Measurements from ENCODE around the gene FRMPD1. TPM values are rescaled to one million over a fixed set of nuclear protein-coding genes. Genes with fewer than 3 reads are reported as not detected.

The FRMPD1 gene
- total RNA-seq, 4 donors from 2014 or later = 0.27 to 4.6 (median 0.64) TPM; not detected in 1

DNA sequence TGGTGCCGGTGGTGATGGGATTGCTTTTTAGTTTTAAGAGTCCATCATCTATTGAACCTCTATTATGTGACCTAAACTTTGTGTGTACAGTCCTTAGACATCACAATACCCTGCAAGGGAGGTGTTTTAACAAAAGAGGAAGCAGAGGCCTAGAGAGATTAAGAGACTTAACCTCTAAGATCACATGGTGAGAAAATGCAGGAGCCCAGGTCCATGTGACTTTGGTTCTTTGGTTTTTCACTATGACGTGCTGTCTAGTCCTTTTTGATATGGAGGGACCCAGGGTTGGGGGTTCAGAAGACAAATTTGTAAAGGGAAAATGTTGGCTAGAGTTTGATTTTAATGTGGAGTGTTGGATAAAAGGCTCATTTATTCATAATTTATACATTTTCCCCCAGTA, 68.8 kb downstream of the FRMPD1 start:
- no peaks in the 10 kb centered on the region for H3K4me1 ChIP-seq
- no peak for DNase-seq
- H3K27me3 ChIP-seq = no peaks in the 10 kb centered on the region
- in situ Hi-C loops (cut with MboI; ENCODE audit: low pct_ligation_motif_present in 1 of 4, low pct_unique_long_range_greater_than_20kb in 1 of 4, low sequenced_read_pairs in 3 of 4) (loop anchor here in 1 of 4 donors (10.0 kb wide), 1 partner anchor 55 kb away; no protein-coding TSS in a partner anchor), intact Hi-C loops (cut with DNase I; ENCODE audit: low total_unique reads) (no loop called here)
- H3K9me3 ChIP-seq = no peaks in the 10 kb centered on the region
- WGBS, 2 donors (ENCODE audit: low coverage in 1 of 2) = 68 to 76% methylated on average over 2 of the region's 2 CpGs
- no peak for TF ChIP-seq POLR2A (IDR thresholded peaks at IDR 0.05)
- no peak for TF ChIP-seq EP300 (IDR thresholded peaks at IDR 0.05; ENCODE audit: low read depth)
- TF ChIP-seq POLR2AphosphoS5 (IDR thresholded peaks at IDR 0.05) = no peak
- no peak for TF ChIP-seq CTCF (IDR thresholded peaks at IDR 0.05)
- H3K4me3 ChIP-seq = no peak overlapping the region
- no peak overlapping the region for H3K27ac ChIP-seq
- no peaks in the 10 kb centered on the region for H3K36me3 ChIP-seq

DNA sequence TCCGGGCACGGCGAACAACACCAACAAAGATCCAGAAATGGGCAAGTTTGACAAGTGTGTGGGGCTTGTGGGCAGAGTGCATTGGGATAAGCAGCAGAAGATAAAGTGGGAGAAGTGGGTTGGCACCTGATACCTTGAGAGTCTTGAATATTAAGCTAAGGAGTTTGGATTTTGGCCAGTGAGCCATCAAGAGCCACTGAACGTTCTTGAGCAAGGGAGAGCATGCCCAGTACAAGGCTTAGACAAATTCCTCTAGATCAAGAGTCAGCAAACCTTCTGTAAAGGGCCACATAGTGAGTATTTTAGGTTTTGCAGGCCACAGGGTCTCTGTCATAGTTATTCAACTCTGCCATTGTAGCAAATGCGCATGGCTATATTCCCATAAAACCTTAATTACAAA, 76.3 kb downstream of the FRMPD1 start:
- Histone ChIP-seq H3K9me3 (no peaks in the 10 kb centered on the region), H3K27me3 (no peaks in the 10 kb centered on the region), H3K4me1 (no peaks in the 10 kb centered on the region), H3K27ac (no peak overlapping the region), H3K36me3 (no peaks in the 10 kb centered on the region), H3K4me3 (no peak overlapping the region)
- TF ChIP-seq POLR2A (IDR thresholded peaks at IDR 0.05) = no peak
- no peak for TF ChIP-seq CTCF (IDR thresholded peaks at IDR 0.05)
- TF ChIP-seq EP300 (IDR thresholded peaks at IDR 0.05; ENCODE audit: low read depth) = no peak
- no peak for TF ChIP-seq POLR2AphosphoS5 (IDR thresholded peaks at IDR 0.05)
- intact Hi-C loops (cut with DNase I; ENCODE audit: low total_unique reads) (no loop called here), in situ Hi-C loops (cut with MboI; ENCODE audit: low pct_ligation_motif_present in 1 of 4, low pct_unique_long_range_greater_than_20kb in 1 of 4, low sequenced_read_pairs in 3 of 4) (no loop called here)
- no peak for DNase-seq
- WGBS, 2 donors (ENCODE audit: low coverage in 1 of 2) = 88% methylated on average over 5 of the region's 5 CpGs; no CpG with 5 or more reads in 1 of the 2 donors

- no peaks in the 10 kb centered on the region for H3K36me3 ChIP-seq
- H3K9me3 ChIP-seq = no peaks in the 10 kb centered on the region
- 60 to 92% methylated on average over 1 to 9 of the region's 9 CpGs for WGBS, 2 donors (ENCODE audit: low coverage in 1 of 2)
- H3K27me3 ChIP-seq = no peaks in the 10 kb centered on the region
- TF ChIP-seq POLR2AphosphoS5 (IDR thresholded peaks at IDR 0.05) (no peak), CTCF (IDR thresholded peaks at IDR 0.05) (no peak), POLR2A (IDR thresholded peaks at IDR 0.05) (no peak), EP300 (IDR thresholded peaks at IDR 0.05; ENCODE audit: low read depth) (no peak)
- no peak overlapping the region for H3K4me3 ChIP-seq
- no peak for DNase-seq
- no peak overlapping the region for H3K27ac ChIP-seq
- intact Hi-C loops (cut with DNase I; ENCODE audit: low total_unique reads) = no loop called here
- no peaks in the 10 kb centered on the region for H3K4me1 ChIP-seq
- in situ Hi-C loops (cut with MboI; ENCODE audit: low pct_ligation_motif_present in 1 of 4, low pct_unique_long_range_greater_than_20kb in 1 of 4, low sequenced_read_pairs in 3 of 4) = no loop called here
Observed at GRCh38 chr9:37729499-37729898, 78.7 kb downstream of the FRMPD1 start.

- intact Hi-C loops (cut with DNase I; ENCODE audit: low total_unique reads) = loop anchor here (5.0 kb wide), 1 partner anchor 597 kb away; no protein-coding TSS in a partner anchor
- H3K9me3 ChIP-seq = no peaks in the 10 kb centered on the region
- TF ChIP-seq POLR2AphosphoS5 (IDR thresholded peaks at IDR 0.05) (no peak), POLR2A (IDR thresholded peaks at IDR 0.05) (no peak), CTCF (IDR thresholded peaks at IDR 0.05) (no peak), EP300 (IDR thresholded peaks at IDR 0.05; ENCODE audit: low read depth) (no peak)
- no peak overlapping the region for H3K4me3 ChIP-seq
- H3K27ac ChIP-seq = no peak overlapping the region
- WGBS, 2 donors (ENCODE audit: low coverage in 1 of 2) = 27 to 65% methylated on average over 1 to 3 of the region's 3 CpGs
- H3K27me3 ChIP-seq = no peaks in the 10 kb centered on the region
- no peaks in the 10 kb centered on the region for H3K4me1 ChIP-seq
- DNase-seq = no peak
- H3K36me3 ChIP-seq = no peaks in the 10 kb centered on the region
- in situ Hi-C loops (cut with MboI; ENCODE audit: low pct_ligation_motif_present in 1 of 4, low pct_unique_long_range_greater_than_20kb in 1 of 4, low sequenced_read_pairs in 3 of 4) = no loop called here
Observed at GRCh38 chr9:37730256-37730655, 79.5 kb downstream of the FRMPD1 start.
